Measurements from ENCODE around the gene TSPAN9.

GRCh38 chr12:3087758-3088650 lies 10.8 kb downstream of the TSPAN9 start:
- TF ChIP-seq, protein P1, sequence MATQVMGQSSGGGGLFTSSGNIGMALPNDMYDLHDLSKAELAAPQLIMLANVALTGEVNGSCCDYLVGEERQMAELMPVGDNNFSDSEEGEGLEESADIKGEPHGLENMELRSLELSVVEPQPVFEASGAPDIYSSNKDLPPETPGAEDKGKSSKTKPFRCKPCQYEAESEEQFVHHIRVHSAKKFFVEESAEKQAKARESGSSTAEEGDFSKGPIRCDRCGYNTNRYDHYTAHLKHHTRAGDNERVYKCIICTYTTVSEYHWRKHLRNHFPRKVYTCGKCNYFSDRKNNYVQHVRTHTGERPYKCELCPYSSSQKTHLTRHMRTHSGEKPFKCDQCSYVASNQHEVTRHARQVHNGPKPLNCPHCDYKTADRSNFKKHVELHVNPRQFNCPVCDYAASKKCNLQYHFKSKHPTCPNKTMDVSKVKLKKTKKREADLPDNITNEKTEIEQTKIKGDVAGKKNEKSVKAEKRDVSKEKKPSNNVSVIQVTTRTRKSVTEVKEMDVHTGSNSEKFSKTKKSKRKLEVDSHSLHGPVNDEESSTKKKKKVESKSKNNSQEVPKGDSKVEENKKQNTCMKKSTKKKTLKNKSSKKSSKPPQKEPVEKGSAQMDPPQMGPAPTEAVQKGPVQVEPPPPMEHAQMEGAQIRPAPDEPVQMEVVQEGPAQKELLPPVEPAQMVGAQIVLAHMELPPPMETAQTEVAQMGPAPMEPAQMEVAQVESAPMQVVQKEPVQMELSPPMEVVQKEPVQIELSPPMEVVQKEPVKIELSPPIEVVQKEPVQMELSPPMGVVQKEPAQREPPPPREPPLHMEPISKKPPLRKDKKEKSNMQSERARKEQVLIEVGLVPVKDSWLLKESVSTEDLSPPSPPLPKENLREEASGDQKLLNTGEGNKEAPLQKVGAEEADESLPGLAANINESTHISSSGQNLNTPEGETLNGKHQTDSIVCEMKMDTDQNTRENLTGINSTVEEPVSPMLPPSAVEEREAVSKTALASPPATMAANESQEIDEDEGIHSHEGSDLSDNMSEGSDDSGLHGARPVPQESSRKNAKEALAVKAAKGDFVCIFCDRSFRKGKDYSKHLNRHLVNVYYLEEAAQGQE (IDR thresholded peaks at IDR 0.05; ENCODE audit: insufficient read depth in 1 of 2, low read depth in 2 of 2, low read length in 2 of 2), result no peak
- TF ChIP-seq POLR2AphosphoS5 (IDR thresholded peaks at IDR 0.05; ENCODE audit: low read depth, low read length), result no peak
- no peak for TF ChIP-seq TAF1 (IDR thresholded peaks at IDR 0.05; ENCODE audit: borderline replicate concordance, insufficient read depth, low read length)
- no peak for TF ChIP-seq SIN3A (IDR thresholded peaks at IDR 0.05; ENCODE audit: borderline replicate concordance, insufficient read depth, low read length)
- no peak for TF ChIP-seq FOXP2 (optimal IDR thresholded peaks at IDR 0.05; ENCODE audit: borderline replicate concordance, extremely low read depth, extremely low read length, insufficient read depth)
